A549 (cell line): Measurements from ENCODE around the gene KCTD11.
"Not testable (repeated sequence)": the region's sequence is repeated elsewhere in the genome, so short reads cannot be mapped to it uniquely, and the experiment has no call there.

Experiments used
- EP300 ChIP-seq, 2 experiments: fragments of >200 bp; sonication (Bioruptor Twin); formaldehyde crosslinking; IDR thresholded peaks; 2 replicates in 1 of 2; 3 replicates in 1 of 2; pipeline ENCODE4 v1.6.1; 2016 to 2017
- HEYL ChIP-seq: fragments of 250-450 bp; sonication (Bioruptor Pico); IDR thresholded peaks from 2 replicates; pipeline ENCODE4 v1.8.0; 2021; ENCODE audit warnings: mild to moderate bottlenecking, moderate library complexity
- MAFK ChIP-seq: fragments of 450-650 bp; IDR thresholded peaks from 2 replicates; pipeline ENCODE4 v1.6.1; 2014; ENCODE audit not compliant: partially characterized antibody
- MYC ChIP-seq: IDR thresholded peaks from 2 replicates; pipeline ENCODE4 v1.6.1; 2012; ENCODE audit warnings: mild to moderate bottlenecking, inconsistent platforms, low read length, improper control_type of control experiment, borderline replicate concordance
- POLR2A ChIP-seq: IDR thresholded peaks from 2 replicates; pipeline ENCODE4 v1.6.1; 2012; ENCODE audit warnings: mild to moderate bottlenecking, low read length
- POLR2AphosphoS2 ChIP-seq: conservative IDR thresholded peaks from 2 replicates; pipeline ENCODE4 v1.6.1; 2012; ENCODE audit warnings: low read length, improper control_type of control experiment, inconsistent platforms
- TF ChIP-seq, protein P1 (sequence below): fragments of >200 bp; sonication (Bioruptor Twin); formaldehyde crosslinking; IDR thresholded peaks from 3 replicates; pipeline ENCODE4 v1.5.1; 2016
- TF ChIP-seq, protein P2 (sequence below): IDR thresholded peaks from 2 replicates; pipeline ENCODE4 v1.6.1; 2012
- TF ChIP-seq, protein P3 (sequence below): fragments of 250-450 bp; sonication (Bioruptor Pico); IDR thresholded peaks from 2 replicates; pipeline ENCODE4 v1.5.0; 2021; ENCODE audit warnings: mild to moderate bottlenecking, moderate library complexity, borderline replicate concordance
- TF ChIP-seq, protein P4 (sequence below): IDR thresholded peaks from 2 replicates; pipeline ENCODE4 v1.6.1; 2012

DNA sequence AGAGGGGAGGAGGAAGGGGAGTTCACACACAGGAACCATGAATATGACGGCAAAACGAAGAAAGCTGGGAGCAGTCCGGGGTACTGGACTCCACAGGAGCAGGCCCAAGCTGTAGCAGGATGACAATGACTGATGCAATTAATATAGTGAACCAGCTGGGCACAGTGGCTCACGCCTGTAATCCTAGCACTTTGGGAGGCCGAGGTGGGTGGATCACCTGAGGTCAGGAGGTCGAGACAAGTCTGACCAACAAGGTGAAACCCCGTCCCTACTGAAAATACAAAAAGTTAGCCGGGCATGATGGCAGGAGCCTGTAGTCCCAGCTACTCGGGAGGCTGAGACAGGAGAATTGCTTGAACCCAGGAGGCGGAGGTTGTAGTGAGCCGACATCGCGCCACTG is 16.2 kb upstream of the KCTD11 start:
- TF ChIP-seq, protein P1, sequence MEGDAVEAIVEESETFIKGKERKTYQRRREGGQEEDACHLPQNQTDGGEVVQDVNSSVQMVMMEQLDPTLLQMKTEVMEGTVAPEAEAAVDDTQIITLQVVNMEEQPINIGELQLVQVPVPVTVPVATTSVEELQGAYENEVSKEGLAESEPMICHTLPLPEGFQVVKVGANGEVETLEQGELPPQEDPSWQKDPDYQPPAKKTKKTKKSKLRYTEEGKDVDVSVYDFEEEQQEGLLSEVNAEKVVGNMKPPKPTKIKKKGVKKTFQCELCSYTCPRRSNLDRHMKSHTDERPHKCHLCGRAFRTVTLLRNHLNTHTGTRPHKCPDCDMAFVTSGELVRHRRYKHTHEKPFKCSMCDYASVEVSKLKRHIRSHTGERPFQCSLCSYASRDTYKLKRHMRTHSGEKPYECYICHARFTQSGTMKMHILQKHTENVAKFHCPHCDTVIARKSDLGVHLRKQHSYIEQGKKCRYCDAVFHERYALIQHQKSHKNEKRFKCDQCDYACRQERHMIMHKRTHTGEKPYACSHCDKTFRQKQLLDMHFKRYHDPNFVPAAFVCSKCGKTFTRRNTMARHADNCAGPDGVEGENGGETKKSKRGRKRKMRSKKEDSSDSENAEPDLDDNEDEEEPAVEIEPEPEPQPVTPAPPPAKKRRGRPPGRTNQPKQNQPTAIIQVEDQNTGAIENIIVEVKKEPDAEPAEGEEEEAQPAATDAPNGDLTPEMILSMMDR: not testable (repeated sequence)
- not testable (repeated sequence) for TF ChIP-seq MYC; EP300 (IDR thresholded peaks at IDR 0.05); MAFK; HEYL (CRISPR knock-in tag); POLR2A; POLR2AphosphoS2
- TF ChIP-seq, protein P2, sequence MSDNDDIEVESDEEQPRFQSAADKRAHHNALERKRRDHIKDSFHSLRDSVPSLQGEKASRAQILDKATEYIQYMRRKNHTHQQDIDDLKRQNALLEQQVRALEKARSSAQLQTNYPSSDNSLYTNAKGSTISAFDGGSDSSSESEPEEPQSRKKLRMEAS: not testable (repeated sequence)
- TF ChIP-seq, protein P3, sequence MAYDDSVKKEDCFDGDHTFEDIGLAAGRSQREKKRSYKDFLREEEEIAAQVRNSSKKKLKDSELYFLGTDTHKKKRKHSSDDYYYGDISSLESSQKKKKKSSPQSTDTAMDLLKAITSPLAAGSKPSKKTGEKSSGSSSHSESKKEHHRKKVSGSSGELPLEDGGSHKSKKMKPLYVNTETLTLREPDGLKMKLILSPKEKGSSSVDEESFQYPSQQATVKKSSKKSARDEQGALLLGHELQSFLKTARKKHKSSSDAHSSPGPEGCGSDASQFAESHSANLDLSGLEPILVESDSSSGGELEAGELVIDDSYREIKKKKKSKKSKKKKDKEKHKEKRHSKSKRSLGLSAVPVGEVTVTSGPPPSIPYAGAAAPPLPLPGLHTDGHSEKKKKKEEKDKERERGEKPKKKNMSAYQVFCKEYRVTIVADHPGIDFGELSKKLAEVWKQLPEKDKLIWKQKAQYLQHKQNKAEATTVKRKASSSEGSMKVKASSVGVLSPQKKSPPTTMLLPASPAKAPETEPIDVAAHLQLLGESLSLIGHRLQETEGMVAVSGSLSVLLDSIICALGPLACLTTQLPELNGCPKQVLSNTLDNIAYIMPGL: not testable (repeated sequence)
- TF ChIP-seq, protein P4, sequence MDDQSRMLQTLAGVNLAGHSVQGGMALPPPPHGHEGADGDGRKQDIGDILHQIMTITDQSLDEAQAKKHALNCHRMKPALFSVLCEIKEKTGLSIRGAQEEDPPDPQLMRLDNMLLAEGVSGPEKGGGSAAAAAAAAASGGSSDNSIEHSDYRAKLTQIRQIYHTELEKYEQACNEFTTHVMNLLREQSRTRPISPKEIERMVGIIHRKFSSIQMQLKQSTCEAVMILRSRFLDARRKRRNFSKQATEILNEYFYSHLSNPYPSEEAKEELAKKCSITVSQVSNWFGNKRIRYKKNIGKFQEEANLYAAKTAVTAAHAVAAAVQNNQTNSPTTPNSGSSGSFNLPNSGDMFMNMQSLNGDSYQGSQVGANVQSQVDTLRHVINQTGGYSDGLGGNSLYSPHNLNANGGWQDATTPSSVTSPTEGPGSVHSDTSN: not testable (repeated sequence)
